ENCODE results near the gene RECQL.
"Not testable (repeated sequence)": the region's sequence is repeated elsewhere in the genome, so short reads cannot be mapped to it uniquely, and the experiment has no call there.

Gene RECQL

DNA sequence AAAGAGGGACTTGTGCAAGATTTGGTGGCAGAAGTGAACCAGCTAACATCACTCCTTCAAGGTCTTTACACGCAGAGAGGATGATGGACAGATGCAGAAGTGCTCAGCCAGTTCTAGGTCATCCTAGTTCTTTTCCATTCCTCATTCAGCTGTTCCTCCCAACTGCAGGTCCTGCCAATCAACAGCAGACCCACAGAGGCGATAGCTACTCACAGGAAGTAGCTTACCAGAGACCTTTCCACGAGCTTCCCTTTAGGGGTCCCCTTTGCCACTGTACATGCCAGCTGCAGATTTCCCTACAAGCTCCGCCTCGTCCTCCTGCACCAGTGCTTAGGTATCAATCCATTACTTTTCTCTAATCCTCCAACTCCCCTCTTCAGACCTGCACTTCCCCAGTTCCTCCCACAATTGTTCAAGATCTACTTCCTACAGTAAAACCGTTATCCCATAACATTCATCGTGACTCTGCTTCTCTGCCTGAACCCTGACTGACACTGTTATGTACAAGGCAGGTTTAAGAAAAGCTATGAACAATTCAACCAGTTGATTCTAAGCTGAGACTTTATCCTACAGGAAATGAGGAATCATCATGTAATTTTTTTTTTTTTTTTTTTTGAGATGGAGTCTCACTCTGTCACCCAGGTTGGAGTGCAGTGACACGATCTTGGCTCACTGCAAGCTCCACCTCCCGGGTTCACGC is 22.5 kb downstream of the RECQL start:
- no peak for DNase-seq (ENCODE audit: extremely low spot score)
- ChIA-PET POLR2A (interaction anchor here (1.3 to 1.4 kb wide), 2 partner anchors 23 to 179 kb away, joined by 3 to 7 read pairs; partner anchors contain the start of genes GOLT1B, LDHB and RECQL), CTCF (interaction anchor here (0.6 kb wide), 1 partner anchor 213 kb away, joined by 3 read pairs; no protein-coding TSS in a partner anchor)
- TF ChIP-seq ELF4 (IDR thresholded peaks at IDR 0.05) (no peak), ZNF384 (IDR thresholded peaks at IDR 0.05) (no peak), LEF1 (IDR thresholded peaks at IDR 0.05; ENCODE audit: borderline replicate concordance) (no peak), BHLHE40 (IDR thresholded peaks at IDR 0.05; ENCODE audit: borderline replicate concordance) (no peak), FOXK2 (IDR thresholded peaks at IDR 0.05) (no peak), FOXM1 (IDR thresholded peaks at IDR 0.05; ENCODE audit: borderline replicate concordance) (no peak), CTBP1 (IDR thresholded peaks at IDR 0.05; ENCODE audit: borderline replicate concordance) (no peak), HDGF (IDR thresholded peaks at IDR 0.05; ENCODE audit: borderline replicate concordance) (no peak), SP1 (IDR thresholded peaks at IDR 0.05) (no peak), NFRKB (IDR thresholded peaks at IDR 0.05) (no peak), ARNT (IDR thresholded peaks at IDR 0.05) (no peak), SUZ12 (IDR thresholded peaks at IDR 0.05) (no peak), FOXA1 (IDR thresholded peaks at IDR 0.05) (no peak), TARDBP (IDR thresholded peaks at IDR 0.05) (no peak), L3MBTL2 (conservative IDR thresholded peaks at IDR 0.05) (no peak)
- TF ChIP-seq, protein P1, sequence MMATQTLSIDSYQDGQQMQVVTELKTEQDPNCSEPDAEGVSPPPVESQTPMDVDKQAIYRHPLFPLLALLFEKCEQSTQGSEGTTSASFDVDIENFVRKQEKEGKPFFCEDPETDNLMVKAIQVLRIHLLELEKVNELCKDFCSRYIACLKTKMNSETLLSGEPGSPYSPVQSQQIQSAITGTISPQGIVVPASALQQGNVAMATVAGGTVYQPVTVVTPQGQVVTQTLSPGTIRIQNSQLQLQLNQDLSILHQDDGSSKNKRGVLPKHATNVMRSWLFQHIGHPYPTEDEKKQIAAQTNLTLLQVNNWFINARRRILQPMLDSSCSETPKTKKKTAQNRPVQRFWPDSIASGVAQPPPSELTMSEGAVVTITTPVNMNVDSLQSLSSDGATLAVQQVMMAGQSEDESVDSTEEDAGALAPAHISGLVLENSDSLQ (IDR thresholded peaks at IDR 0.05), result no peak

GRCh38 chr12:21476949-21477348 is 24.5 kb downstream of the RECQL start:
- DNase-seq (ENCODE audit: extremely low spot score), result no peak
- CTCF ChIA-PET, result no interaction called here
- TF ChIP-seq FOXK2 (IDR thresholded peaks at IDR 0.05) (no peak), SUZ12 (IDR thresholded peaks at IDR 0.05) (no peak), LEF1 (IDR thresholded peaks at IDR 0.05; ENCODE audit: borderline replicate concordance) (no peak), TARDBP (IDR thresholded peaks at IDR 0.05) (no peak), FOXA1 (IDR thresholded peaks at IDR 0.05) (no peak), BHLHE40 (IDR thresholded peaks at IDR 0.05; ENCODE audit: borderline replicate concordance) (no peak), FOXM1 (IDR thresholded peaks at IDR 0.05; ENCODE audit: borderline replicate concordance) (no peak), ZNF384 (IDR thresholded peaks at IDR 0.05) (no peak), ELF4 (IDR thresholded peaks at IDR 0.05) (no peak), HDGF (IDR thresholded peaks at IDR 0.05; ENCODE audit: borderline replicate concordance) (no peak), CTBP1 (IDR thresholded peaks at IDR 0.05; ENCODE audit: borderline replicate concordance) (no peak), ARNT (IDR thresholded peaks at IDR 0.05) (no peak), L3MBTL2 (conservative IDR thresholded peaks at IDR 0.05) (no peak), SP1 (IDR thresholded peaks at IDR 0.05) (no peak), NFRKB (IDR thresholded peaks at IDR 0.05) (no peak)
- TF ChIP-seq, protein P1 (IDR thresholded peaks at IDR 0.05), result no peak
- POLR2A ChIA-PET, result no interaction called here

DNA sequence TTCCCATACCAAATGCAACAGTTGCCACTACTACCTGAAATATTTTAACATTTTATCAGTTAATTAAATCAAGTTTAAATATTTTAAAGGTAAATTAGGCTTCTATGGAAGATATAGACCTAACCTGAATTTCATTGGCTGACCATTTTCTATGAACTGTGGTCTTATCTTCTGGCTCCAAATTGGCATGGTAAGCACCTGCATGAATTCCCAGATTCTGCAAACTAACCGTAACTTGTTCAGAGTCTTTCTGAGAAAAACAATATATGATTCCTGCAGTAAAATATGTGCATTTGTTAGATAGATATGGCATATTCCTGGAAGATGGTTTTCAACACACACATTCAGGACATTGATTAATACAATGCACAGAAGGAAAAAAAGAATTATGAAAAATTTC is 25.9 kb downstream of the RECQL start:
- TF ChIP-seq ELF4 (IDR thresholded peaks at IDR 0.05) (no peak), ZNF384 (IDR thresholded peaks at IDR 0.05) (no peak), CTBP1 (IDR thresholded peaks at IDR 0.05; ENCODE audit: borderline replicate concordance) (no peak), FOXK2 (IDR thresholded peaks at IDR 0.05) (no peak), FOXM1 (IDR thresholded peaks at IDR 0.05; ENCODE audit: borderline replicate concordance) (no peak), SUZ12 (IDR thresholded peaks at IDR 0.05) (no peak), NFRKB (IDR thresholded peaks at IDR 0.05) (no peak), SP1 (IDR thresholded peaks at IDR 0.05) (no peak), HDGF (IDR thresholded peaks at IDR 0.05; ENCODE audit: borderline replicate concordance) (no peak), LEF1 (IDR thresholded peaks at IDR 0.05; ENCODE audit: borderline replicate concordance) (no peak), ARNT (IDR thresholded peaks at IDR 0.05) (no peak), FOXA1 (IDR thresholded peaks at IDR 0.05) (no peak), L3MBTL2 (conservative IDR thresholded peaks at IDR 0.05) (no peak), TARDBP (IDR thresholded peaks at IDR 0.05) (no peak), BHLHE40 (IDR thresholded peaks at IDR 0.05; ENCODE audit: borderline replicate concordance) (no peak)
- TF ChIP-seq, protein P1 (IDR thresholded peaks at IDR 0.05), result no peak
- ChIA-PET CTCF (no interaction called here), POLR2A (no interaction called here)
- DNase-seq (ENCODE audit: extremely low spot score), result no peak

GRCh38 chr12:21472197-21472823 is 29.1 kb downstream of the RECQL start:
- CTCF ChIA-PET, result no interaction called here
- TF ChIP-seq FOXA1 (IDR thresholded peaks at IDR 0.05), result no peak
- no peak for TF ChIP-seq TARDBP (IDR thresholded peaks at IDR 0.05)
- no peak for TF ChIP-seq FOXM1 (IDR thresholded peaks at IDR 0.05; ENCODE audit: borderline replicate concordance)
- no peak for TF ChIP-seq FOXK2 (IDR thresholded peaks at IDR 0.05)
- DNase-seq (ENCODE audit: extremely low spot score), result no peak
- POLR2A ChIA-PET, result no interaction called here

- no peak for DNase-seq (ENCODE audit: extremely low spot score)
- TF ChIP-seq HDGF (IDR thresholded peaks at IDR 0.05; ENCODE audit: borderline replicate concordance), result no peak
- TF ChIP-seq, protein P1 (IDR thresholded peaks at IDR 0.05), result no peak
- TF ChIP-seq SP1 (IDR thresholded peaks at IDR 0.05), result no peak
- TF ChIP-seq NFRKB (IDR thresholded peaks at IDR 0.05), result no peak
- no peak for TF ChIP-seq L3MBTL2 (conservative IDR thresholded peaks at IDR 0.05)
- TF ChIP-seq BHLHE40 (IDR thresholded peaks at IDR 0.05; ENCODE audit: borderline replicate concordance), result no peak
- TF ChIP-seq ELF4 (IDR thresholded peaks at IDR 0.05), result no peak
- POLR2A ChIA-PET, result no interaction called here
- CTCF ChIA-PET, result no interaction called here
Observed at GRCh38 chr12:21471294-21471693, 30.1 kb downstream of the RECQL start.

DNA sequence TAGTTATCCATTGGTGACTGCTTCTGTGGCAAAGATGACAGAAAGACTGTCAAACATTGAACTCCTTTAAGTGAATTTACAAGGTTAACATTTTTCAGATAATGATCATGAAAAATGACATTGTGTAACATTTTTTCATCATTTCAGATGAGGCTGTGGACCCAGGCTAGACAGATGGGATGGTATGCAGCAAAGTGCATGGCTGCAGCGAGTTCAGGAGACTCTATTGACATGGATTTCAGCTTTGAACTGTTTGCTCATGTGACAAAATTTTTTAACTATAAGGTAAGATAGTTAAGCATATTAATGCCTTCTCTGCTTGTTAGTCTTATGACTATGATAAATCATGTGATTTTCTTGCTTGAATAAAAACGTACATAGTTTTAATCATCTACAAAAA is 34.1 kb downstream of the RECQL start:
- POLR2A ChIA-PET; CTCF ChIA-PET; DNase-seq (ENCODE audit: extremely low spot score): not testable (repeated sequence)
